HG02759 (cell line): ENCODE data around the gene NPHP4.

Source experiments
- ATAC-seq: cut with Tn5 transposase; IDR thresholded peaks from one replicate; pipeline ENCODE4 v1.9.1; 2021; ENCODE audit warnings: mild to moderate bottlenecking, moderate library complexity; ENCODE audit not compliant: unreplicated experiment

NPHP4 gene

DNA sequence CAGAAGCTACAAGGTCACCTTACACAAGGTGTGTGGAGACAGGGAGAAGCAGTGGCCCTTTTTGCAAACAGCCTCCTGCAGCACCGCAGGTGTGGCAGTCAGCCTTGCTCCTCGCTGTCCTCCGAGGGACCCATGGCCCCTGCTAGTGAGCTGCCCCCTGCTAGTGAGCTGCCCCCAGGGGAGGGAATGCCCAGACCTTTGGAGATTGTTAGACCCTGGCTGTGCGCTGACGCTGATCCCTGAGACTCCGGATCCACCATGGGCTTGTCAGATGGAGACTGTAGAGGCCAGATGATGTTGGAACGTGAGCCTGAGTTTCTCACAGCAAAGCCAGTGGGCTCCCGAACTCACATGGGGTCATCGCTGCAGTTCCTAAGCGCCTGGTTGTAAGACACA lies 172.2 kb downstream of the NPHP4 start:
- no peak for ATAC-seq

GRCh38 chr1:5819391-5820025 lies 172.7 kb downstream of the NPHP4 start:
- no peak for ATAC-seq

DNA sequence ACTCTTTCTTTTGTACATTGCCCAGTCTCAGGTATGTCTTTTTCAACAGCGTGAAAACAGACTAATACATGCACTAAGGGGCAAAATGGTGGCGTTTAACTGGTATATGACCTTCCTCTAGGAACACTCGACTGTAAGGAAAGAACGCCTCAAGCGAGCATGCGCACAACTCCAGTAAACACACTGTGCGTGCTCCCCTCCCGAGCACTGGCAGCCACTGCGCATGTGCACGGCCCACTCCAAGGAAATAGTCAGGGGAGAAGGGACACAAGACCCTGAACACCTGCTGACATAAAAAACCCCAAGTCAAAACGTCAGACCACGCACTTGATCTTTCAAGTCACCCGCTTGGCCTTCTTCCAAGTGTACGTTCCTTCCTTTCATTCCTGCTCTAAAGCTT lies 173.5 kb downstream of the NPHP4 start:
- ATAC-seq, result no peak

- no peak for ATAC-seq
Measured at GRCh38 chr1:5815716-5816115, 176.5 kb downstream of the NPHP4 start.

GRCh38 chr1:5815211-5815610 lies 177.0 kb downstream of the NPHP4 start:
- ATAC-seq, result no peak

GRCh38 chr1:5814046-5814619 lies 178.1 kb downstream of the NPHP4 start:
- ATAC-seq, result no peak

DNA sequence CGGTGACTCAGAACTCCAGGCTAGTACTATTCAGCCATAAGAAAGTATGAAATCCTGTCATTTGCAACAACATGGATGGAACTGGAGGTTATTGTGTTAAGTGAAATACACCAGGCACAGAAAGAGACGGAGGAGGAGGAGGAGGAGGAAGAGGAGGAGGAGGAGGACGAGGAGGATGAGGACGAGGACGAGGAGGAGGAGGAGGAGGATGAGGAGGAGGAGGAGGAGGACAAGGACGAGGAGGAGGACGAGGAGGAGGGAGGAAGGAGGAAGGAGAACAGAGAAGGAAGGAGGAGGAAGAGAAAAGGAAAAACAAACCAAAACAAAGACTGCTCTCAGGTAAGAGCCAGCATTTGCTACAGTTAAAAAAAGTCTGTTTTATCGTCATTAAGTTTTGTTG lies 178.7 kb downstream of the NPHP4 start:
- no peak for ATAC-seq
